NCI-H1930 (cell line): Measurements from ENCODE around the gene ART1.
"Not testable (repeated sequence)": the region's sequence is repeated elsewhere in the genome, so short reads cannot be mapped to it uniquely, and the experiment has no call there.

ENCODE experiments used
- DNase-seq, 2 experiments: peaks; one replicate each; lab custom pipeline; 2025; lab: John Stamatoyannopoulos, UW

Gene ART1

DNA sequence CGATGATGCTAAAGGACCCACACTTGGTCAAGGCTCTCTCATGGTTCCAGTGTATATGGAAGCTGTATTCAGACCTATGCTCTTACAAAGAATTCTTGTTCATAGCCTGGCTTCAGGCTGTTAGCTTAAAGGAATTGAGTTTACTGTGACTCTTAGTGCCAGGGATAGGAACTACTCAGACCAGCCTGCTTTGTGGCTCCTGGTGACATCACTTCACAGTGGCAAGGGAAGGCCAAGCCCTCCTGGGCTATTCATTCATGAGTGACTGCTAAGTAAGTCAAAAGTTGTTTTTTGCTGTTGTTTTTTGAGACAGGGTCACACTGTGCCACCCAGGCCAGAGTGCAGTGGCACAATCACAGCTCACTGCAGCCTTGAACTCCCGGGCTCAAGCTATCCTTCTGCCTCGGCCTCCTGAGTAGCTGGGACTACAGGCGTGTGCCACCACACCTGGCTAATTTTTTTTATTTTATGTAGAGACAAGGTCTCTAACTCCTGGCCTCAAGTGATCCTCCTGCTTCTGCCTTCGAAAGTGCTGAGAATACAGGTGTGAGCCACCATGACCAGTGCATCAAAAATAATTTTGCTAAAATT lies 12.8 kb upstream of the ART1 start:
- no peak for DNase-seq

DNA sequence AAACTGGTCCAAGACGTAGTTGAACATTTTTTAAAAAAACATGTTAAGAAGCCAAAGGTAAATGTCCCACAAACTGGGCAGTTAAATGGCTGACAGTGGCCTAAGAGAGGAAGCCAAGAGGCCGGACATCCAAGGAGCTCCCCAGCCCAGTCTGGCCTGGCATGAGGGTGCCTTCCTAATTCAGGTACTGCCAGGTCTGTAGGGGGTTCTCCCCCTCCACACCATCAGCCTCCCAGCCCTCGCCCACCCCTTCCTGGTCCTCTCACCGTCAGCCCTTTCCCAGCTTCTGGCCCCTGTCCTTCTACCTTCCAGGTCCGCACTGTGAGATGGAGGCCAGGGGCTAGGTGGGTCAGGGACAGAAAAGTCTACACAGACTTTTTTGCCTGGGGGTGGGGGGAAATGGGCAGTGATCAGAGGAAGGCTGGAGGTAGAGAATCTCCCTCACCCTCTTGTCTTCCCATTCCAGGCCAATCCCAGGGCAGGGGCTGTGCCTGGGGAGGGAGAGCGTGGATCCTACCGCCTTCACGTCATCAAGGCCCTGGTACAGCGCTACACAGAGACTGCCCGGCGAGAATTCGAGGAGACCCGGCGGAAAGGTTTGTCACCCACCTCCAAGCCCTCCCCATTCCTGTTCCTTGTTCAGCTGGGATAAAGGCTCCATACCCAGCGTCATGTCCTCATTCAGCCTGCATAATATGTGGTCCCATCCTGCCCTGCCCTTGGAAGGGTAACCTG lies 9.1 kb upstream of the ART1 start:
- DNase-seq, result no peak

DNA sequence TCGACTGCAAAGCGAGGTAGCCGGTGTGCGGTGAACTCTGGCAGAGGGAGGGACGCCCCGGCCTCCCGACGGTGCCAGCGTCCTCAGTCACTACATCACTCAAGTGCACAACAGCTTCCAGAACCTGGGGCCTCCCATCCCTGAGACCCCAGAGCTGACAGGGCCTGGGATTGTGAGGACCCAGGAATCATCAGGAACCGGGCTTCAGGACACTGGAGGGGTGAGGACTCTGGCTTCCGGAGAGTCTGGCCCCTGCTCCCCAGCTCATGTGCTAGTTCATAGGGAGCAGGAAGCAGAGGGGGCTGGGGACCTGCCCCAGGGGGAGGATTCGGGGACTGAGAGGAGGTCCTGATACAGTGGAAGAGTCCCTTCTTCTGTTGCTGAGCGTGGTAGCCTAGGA lies 7.7 kb upstream of the ART1 start:
- DNase-seq, result no peak

DNA sequence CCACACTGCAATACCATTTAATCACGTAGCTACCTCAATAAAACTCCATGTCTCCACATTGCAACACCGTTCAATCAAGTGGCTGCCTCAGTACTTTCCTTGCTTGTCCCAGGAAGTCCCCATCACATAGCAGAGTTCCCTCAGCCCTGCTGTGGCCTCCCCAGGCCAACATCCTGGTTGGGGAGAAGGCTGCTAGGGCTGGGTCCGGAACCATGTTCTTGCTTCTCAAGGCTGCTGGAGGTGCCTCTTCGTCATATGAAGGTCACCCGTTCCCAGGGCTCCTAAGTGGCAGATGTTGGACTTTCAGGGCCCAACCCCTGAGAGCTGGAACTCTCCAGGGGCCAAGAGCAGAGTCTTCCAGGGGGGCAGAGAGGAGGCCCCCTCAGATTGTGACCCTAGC lies 6.4 kb upstream of the ART1 start:
- no peak for DNase-seq

DNA sequence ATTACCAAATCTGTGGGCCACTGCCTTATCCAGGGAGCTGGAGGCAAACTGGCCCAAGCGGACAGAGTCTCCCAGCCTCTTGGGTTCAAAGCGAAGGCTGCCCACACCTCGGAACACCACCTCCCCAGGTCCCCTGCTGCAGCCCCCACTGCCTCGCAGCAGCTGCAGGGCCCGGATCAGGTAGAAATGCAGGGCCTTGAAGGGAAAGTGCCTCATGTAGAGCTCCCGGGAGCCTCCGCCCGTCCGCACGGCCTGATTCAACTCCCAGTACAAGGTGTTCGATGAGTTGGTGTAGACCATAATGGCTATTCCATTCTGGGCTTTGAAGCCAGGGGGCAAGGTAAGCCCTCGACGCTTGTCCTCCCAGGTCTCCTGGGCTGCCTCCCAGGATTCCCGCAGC lies 5.1 kb upstream of the ART1 start:
- DNase-seq, result no peak

DNA sequence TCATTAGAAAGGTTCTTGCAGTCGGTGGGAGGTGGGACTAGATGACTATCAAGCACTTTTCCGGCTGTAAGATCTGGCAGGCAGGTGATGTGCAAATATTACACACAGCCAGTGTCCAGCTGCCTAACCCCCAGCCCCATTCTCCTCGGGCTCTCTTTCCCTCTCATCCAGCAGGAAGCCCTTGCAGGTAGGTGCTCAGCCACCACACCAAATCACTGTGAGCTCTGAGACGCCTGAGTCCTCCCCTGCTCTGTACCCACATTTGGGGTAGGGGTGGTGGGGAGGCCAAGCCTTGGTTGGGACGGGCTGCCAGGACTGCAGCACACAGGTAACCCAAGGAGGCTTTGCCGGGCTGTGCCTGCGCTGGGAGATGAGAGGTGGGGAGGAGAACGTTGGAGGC lies 3.7 kb upstream of the ART1 start:
- DNase-seq, result no peak

DNA sequence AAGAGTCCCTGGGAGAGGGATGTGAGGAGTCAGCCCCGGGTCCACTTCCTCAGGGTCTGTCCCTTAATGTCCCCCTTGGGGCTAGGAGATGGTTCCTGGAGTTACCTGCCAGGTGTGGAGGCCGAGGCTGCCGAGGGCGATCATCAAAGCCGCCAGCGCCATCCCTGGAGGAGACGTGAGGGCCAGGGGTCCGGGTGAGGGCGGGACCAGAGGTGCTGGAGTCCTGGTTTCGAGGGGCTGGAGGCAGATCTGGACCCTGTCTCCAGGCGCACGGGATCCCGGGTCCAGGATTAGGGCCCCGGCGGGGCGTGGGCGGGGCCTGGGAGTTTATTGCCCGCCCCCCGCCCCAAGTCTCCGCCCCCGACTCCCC lies 3.2 kb upstream of the ART1 start, which contains the start of gene ART5:
ART5 (minus strand) TSS at position 292 of the 370 bp plus-strand sequence; CDS start at position 162, 130 bp downstream.
- DNase-seq, result no peak

DNA sequence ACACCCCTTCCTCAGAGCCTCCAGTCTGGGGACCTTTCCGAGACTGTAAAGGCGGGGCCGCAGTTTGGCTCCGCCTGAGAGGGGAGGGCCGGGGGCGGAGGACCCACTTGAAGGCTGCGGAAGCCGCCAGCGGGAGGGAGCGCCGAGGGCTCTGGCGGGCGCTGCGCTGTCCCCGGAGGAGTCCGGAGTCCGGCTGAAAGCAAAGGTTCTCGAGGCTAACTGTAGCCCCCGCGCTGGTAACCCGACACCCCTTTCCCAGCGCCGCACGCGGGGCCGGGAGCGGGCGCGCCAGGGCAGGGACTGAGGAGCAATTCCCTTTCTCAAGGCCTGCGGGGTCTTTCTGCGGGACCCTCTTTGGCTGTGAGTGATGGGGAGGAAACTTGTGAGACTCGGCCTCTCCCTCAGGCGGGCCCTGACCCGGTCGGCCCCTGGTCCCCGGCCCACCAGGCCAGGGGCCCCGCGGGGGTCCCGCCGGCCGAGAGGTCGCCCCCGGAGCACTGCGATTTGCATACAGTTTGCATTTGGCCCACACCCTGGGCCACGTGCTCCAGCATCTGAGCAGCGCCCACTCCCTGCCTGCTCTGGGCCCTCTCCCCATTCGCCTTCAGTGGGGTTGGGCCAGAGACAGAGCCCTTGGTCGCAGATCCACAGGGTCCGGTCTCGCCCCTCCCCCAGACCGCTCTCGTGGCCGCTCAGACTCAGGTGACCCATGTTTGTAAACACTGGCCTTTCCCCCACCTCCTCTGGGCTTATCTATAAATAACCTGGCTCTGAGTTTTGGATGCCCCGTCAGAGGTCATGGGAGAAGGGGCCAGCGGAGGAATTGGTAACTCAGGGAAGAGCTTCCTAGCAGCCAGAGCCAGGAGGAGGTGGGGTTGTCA lies 2.6 kb upstream of the ART1 start:
- DNase-seq, result peak; percentile 58 to 72

DNA sequence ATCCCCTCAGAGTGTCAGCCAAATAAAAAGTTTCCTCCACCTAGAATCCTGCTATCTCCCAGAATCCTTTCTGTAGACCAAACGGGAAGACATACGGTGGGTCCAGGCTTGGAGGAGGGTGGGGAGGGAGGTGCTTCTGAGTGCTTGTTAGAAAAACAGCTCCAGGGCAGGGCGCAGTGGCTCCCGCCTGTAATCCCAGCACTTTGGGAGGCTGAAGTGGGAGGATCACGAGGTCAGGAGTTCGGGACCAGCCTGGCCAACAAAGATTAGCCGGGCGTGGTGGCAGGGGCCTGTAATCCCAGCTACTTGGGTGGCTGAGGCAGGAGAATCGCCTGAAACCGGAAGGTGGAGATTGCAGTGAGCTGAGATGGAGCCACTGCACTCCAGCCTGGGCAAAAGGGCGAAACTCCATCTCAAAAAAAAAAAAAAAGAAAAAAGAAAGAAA lies 1.8 kb upstream of the ART1 start:
- DNase-seq, result not testable (repeated sequence)

DNA sequence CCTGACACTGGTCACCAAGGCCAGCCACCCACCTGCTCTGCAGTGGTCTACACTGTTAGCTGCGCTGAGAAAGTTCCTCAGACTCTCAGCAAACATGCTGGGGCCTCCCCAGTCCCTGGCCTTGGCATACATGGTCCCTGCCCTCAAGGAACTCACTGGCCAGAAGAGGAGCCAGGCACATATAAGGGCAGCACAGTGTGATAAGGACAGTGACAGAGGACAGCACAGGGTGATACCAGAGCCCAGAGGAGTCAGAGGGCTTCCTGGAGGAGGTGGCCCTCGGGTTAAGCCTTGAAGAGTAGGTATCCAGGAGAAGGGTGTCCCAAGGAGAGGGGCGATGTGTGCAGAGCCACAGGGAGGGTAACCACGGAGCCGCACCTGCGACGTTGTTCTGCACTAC lies 624 bp downstream of the ART1 start:
- DNase-seq, result no peak

DNA sequence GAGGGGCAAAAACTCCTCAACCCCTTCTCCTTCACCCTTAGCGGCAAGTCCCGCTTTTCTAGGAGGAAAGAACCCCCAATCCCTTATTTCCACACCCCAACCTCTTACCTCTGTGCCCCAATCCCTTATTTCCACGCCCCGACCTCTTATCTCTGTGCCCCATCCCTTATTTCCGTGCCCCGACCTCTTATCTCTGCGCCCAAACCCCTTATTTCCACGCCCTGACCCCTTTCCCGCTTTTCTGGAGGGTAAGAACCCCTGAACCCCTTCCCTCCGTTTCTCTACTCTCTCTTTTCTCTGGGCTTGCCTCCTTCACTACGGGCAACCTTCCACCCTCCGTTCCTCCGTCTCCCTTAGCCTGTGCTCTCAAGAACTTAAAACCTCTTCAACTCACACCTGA lies 3.9 kb downstream of the ART1 start:
- not testable (repeated sequence) for DNase-seq

DNA sequence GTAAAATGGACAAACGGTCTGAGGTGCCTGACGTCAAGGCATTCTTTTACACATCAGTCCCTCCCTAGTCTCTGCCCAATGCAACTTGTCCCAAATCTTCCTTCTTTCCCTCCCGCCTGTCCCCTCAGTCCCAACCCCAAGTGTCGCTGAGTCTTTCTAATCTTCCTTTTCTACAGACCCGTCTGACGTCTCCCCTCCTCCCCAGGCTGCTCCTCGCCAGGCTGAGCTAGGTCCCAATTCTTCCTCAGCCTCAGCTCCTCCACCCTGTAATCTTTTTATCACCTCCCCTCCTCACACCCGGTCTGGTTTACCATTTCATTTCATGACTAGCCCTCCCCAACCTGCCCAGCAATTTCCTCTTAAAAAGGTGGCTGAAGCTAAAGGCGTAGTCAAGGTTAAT lies 4.4 kb downstream of the ART1 start:
- not testable (repeated sequence) for DNase-seq

DNA sequence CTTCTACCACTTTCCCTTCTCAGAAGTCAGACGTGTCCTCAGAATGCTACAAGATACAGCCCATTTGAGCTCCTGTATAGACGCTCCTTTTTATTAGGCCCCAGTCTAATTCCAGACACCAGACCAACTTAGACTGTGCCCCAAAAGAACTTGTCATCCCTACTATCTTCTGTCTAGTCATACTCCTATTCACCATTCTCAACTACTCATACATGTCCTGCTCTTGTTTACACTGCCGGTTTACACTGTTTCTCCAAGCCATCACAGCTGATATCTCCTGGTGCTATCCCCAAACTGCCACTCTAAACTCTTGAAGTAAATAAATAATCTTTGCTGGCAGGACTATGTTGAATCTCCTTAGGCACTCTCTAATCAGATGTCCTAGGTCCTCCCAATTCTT lies 7.6 kb downstream of the ART1 start:
- DNase-seq, result not testable (repeated sequence)

DNA sequence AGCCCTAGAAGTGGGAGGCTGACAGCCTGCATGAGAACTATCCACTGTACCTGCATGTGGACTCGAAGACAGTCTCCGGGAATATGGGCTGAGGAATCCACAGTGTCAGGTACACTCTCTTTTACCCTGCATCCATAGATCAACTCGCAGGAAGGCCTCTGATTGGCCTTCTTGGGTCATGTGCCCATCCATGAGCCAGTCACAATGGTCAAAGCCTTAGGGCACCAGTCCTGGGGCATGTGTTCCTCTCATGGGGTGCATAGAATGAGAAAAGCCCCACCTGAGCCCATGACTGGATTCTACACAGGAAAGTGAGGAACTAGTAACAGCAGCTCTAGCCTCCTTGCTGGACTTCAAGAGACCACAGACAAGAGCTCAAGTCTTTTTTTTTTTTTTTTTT lies 10.6 kb downstream of the ART1 start:
- DNase-seq, result no peak

DNA sequence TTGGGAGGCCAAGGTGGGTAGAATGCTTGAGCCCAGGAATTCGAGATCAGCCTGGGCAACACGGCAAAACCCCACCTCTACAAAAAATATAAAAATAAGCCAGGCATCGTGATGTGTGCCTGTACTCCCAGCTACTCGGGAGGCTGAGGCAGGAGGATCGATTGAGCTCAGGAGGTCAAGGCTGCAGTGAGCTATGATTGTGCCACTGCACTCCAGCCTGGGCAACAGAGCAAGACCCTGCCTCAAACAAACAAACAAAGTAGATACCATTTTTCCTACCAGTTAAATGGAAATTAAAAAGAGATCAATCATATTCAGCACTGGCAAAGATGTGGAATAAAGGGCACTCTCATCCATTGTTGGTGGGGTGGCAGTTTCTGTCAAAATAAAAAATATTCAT lies 12.4 kb downstream of the ART1 start:
- DNase-seq, result not testable (repeated sequence)

DNA sequence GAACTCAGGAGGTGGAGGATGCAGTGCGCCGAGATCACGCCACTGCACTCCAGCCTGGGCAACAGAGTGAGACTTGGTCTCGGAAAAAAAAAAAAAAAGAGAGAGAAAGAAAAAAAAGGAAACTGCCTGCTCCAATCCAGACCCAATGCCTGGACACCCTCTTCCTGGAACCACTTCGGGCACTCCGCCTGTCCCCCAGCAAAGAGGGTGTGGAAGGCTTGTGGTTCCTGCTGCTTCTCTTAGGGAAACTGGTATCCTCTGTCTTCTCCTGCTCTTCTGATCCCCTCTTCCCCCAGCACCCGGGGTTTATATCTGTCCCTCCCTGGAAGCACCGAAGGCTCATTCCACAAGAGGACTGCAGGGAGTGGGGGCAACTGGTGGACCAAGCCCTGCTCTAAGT lies 13.3 kb downstream of the ART1 start:
- DNase-seq, result no peak

DNA sequence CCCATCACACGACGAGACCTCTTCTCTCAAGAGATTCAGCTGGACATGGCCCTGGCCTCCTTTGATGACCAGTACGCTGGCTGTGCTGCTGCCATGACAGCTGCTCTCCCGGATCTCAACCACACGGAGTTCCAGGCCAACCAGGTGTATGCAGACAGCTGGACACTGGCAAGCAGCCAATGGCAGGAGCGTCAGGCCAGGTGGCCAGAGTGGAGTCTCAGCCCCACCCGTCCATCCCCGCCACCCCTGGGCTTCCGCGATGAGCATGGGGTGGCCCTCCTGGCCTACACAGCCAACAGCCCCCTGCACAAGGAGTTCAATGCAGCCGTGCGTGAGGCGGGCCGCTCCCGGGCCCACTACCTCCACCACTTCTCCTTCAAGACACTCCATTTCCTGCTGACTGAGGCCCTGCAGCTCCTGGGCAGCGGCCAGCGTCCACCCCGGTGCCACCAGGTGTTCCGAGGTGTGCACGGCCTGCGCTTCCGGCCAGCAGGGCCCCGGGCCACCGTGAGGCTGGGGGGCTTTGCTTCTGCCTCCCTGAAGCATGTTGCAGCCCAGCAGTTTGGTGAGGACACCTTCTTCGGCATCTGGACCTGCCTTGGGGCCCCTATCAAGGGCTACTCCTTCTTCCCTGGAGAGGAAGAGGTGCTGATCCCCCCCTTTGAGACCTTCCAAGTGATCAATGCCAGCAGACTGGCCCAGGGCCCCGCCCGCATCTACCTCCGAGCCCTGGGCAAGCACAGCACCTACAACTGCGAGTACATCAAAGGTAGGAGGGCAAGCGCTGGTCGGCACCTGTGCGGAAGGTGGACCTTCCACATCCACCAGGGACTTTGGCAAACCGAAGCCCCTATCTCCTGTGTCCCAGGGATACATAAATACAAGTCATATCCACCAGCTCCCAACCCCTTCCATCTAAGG lies 14.9 kb downstream of the ART1 start:
- no peak for DNase-seq

DNA sequence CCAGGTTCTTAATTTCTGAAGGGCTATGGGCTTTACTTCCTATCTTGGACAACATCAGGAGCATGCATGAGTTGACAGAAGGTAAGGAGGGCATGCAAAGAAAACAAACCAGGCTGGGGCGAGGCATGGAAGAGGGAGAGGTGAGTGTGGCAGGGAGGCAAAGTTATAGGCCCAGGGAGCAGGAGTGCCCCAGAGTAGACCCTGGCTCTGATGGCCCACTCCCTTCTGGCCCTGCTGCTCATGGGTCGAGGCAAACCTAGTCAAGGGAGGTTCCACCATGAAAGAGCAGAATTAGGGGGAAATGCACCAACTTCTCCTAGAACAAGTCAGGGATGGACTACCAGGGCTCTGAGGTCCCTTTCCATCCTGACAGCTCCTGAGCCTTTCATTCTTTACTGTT lies 16.0 kb downstream of the ART1 start:
- DNase-seq, result no peak

DNA sequence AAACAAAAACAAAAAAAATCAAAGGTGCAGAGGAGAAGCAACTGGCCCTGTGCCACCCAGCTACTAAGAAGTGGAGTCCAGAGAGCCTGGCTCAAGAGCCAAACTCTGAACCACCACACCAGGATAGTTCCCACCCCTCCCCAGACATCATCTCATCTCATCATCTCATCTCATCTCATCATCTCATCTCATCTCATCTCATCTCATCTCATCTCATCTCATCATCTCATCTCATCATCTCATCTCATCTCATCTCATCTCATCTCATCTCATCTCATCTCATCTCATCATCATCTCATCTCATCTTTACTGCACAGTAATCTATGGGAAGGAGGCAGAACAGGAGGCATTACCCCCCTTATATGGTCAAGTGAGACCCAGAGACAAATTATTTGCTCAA lies 17.9 kb downstream of the ART1 start:
- no peak for DNase-seq

DNA sequence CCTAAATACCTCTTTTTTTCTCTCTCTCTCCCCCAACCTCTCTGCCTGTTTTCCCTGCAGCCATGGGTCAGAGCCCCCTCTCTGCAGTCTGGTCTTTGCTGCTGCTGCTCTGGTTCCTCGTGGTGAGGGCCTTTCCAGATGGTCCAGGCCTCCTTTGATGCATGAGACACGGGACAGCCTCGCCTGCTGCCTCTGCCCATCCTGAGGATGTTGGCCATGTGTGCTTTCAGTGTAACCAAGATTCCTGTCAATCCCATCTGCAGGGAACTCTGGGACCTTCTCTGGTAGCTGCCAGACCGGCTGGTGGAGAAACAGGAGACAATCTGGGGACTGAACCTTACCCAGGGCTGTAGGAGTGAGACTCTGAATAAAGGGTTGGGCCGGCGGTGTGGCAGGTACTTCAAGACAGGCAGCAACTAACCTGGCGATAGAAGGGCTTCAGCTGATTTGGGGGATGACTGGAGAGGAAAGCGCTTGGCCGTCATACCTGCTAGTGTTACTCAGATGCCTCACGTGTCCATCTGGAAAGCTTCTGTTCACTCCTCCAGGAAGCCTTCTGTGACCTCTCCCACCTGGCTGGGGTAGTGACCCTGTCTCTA lies 19.2 kb downstream of the ART1 start:
- no peak for DNase-seq

DNA sequence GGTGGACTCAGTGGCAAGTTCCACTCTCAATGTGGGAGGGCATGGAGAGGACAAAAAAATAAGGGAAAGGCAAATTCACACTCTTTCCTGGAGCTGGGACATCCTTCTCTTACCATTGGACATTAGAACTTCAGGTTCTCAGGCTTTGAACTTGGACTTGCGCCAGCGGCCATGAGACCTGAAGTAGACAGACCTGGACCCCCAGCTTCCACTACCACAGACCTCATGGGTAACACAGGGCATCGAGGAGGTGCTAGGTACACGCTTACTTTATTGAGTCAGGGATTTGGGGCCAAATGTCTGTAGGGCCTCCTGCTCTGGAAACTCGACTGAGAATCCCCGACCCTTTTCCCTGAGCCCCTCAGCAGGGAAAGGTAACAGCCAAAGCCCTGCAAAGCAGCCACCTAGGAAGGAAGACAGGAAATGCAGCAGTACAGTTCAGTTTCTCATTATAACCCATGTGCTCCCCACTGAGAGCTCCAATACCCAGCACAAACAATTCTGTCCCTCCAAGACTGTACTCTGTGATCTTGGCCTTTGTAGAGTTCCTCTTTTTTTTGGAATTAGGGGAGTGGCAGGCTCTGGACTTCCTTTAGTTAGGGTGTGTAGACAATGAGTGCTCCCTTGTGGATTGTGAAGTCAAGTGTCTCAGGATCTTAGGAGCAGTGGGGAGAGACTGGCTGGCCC lies 20.6 kb downstream of the ART1 start:
- DNase-seq, result no peak
